ENCODE results near the gene HMCN1.
A peak's percentile ranks its signal among the peaks of the same experiment; 100 is the strongest.
"Not testable (repeated sequence)": the region's sequence is repeated elsewhere in the genome, so short reads cannot be mapped to it uniquely, and the experiment has no call there.

The HMCN1 gene

DNA sequence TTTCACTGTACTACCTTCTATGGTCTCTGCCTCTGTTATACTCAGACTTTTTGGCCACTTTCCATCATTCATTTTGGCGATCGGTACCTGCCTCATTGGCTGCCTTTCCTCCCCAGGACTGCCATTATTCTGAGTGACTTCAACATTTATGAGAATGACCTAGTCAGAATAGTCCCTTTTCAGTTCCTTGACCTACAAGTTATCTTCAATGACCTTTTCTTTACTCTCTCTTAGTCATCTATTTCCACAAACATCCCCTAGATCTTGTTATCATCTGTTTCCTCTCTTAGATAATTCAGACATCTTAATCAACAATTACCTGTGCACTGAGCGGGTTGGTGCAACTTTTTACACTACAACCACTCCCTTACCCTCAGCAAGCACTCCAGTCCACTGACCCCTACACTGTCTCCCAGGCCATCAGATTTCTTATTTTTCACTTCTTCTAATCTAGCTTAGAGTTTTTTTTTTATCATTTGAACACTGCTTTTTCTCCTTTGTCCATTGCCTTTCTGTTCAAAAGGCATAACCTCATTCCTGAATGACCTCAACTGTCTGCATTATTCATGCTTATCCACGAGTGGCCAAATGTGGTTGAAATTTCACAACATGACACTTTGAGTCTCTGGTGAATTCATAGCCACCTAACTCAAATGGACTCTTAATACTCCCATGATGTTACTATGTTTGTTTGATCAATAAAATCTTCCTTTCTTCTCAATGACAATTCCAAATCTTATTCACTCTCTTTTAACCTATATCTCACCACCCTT lies 112.7 kb downstream of the HMCN1 start:
- FAIRE-seq (peak; percentile 83), DNase-seq (ENCODE audit: low spot score) (peak; percentile 50)

- FAIRE-seq, result no peak
- DNase-seq (ENCODE audit: low spot score), result no peak
Measured at GRCh38 chr1:185849014-185849413, 114.8 kb downstream of the HMCN1 start.

DNA sequence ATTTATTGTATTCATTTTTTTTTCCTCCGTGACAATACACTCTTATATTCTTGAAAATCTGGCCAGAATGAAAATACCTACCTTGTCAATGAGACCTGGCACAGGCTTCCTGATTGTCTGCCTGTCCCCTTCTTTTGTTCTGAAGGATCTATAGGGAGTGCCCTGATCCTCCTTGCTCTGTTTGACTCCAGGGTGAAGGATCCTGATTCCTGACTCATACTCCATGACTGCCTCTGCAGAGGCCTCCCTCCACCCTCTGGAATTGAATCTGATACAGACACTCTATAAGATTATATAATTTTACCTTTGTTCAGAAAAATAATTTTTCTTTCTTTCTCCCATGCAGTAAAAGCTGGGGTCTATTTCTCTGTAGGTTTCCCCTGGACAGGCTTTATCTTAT lies 116.2 kb downstream of the HMCN1 start:
- FAIRE-seq, result no peak
- DNase-seq (ENCODE audit: low spot score), result no peak

GRCh38 chr1:185853739-185854138 lies 119.5 kb downstream of the HMCN1 start:
- no peak for DNase-seq (ENCODE audit: low spot score)
- no peak for FAIRE-seq

DNA sequence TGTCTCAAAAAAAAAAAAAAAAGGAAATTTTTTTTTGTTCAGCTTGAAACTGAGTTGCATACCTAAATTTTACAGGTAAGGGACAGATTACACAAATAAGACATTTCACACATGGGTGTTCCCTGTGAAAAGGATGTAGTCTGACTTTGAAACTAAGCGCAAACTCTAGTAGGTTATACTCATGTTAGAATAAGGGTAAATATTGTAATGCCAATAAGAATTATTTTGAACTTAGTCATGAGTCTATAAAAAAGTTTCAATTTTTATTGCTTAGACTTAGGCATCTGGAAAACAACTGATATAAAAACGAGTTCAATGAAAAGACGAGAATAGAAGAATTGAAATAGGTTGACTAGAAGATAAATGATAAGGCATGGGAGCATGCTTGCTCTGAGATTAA lies 122.3 kb downstream of the HMCN1 start:
- DNase-seq (ENCODE audit: low spot score) (no peak), FAIRE-seq (no peak)

- no peak for DNase-seq (ENCODE audit: low spot score)
- FAIRE-seq, result no peak
Measured at GRCh38 chr1:185857442-185857841, 123.3 kb downstream of the HMCN1 start.

GRCh38 chr1:185860311-185860710 lies 126.1 kb downstream of the HMCN1 start:
- FAIRE-seq (no peak), DNase-seq (ENCODE audit: low spot score) (no peak)

- no peak for DNase-seq (ENCODE audit: low spot score)
Measured at GRCh38 chr1:185860859-185861258, 126.7 kb downstream of the HMCN1 start.

DNA sequence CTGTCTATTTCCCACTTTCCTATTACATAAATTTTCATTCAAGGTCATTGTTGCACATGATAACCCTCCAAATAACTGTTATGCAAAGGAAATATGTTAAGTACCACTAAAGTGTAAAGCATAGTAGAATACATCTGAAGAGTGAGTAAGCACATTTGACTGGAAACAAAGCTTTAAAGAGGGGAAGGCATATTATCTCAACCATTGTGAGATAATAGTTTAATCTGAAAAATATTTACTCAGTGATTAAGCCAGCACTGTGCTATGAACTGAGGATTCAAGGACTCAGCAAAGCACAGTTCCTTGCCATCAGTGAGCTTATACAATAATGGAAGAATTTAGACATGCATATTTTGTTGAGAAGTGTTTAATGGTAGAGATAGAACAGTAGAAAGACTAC lies 127.4 kb downstream of the HMCN1 start:
- DNase-seq (ENCODE audit: low spot score), result peak; percentile 46
- FAIRE-seq, result peak; percentile 35

More at GRCh38 chr1:185860859-185861258, 126.7 kb downstream of the HMCN1 start:
- FAIRE-seq, result no peak

- DNase-seq (ENCODE audit: low spot score), result no peak
- FAIRE-seq, result peak; percentile 8
Measured at GRCh38 chr1:185862235-185862634, 128.0 kb downstream of the HMCN1 start.

DNA sequence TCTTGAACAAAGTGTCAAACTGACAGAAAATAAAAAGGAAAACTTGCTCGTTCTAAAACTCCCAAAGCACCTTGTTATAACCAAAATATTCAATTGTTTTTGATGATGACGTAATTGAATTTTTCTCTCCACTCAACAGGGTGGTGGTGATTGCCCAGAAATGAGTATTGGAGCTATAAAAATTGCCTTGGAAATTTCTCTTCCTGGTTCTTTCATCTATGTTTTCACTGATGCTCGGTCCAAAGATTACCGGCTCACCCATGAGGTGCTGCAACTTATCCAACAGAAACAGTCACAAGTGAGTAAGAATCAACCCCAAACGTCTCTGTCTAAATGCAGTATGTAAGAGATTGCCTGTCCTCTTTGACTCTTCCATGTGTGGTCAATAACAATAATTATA lies 130.1 kb downstream of the HMCN1 start:
- FAIRE-seq (no peak), DNase-seq (ENCODE audit: low spot score) (no peak)

DNA sequence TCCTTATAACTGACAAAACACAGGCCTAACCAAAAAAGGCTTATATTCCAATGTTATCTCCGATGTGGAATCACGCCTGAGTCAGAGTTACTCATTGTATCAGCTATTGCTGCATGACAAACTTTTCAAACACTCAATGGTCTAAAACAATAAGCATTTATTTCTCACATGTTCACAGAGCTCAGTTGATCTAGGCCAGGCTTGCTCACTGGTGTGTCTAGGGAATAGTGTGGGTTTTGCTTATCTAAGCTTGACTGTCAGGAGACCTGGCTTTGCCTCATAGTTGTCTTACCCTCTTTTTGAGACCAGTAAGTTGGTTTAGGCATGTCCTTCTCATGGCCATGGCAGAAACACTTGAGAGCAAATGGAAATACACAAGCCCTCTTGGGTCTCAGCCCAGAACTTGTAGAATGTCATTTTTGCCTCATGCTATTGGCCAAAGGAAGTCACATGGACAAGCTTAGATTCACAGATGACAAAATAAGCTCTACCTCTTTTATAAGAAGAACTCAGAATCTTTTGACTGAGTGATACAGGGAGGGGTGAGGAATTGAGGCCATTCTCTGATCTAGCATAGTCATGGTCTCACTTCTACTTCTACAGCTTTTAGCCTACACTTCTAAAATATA lies 130.8 kb downstream of the HMCN1 start:
- peak; percentile 90 for DNase-seq (ENCODE audit: low spot score)
- FAIRE-seq, result peak; percentile 88

DNA sequence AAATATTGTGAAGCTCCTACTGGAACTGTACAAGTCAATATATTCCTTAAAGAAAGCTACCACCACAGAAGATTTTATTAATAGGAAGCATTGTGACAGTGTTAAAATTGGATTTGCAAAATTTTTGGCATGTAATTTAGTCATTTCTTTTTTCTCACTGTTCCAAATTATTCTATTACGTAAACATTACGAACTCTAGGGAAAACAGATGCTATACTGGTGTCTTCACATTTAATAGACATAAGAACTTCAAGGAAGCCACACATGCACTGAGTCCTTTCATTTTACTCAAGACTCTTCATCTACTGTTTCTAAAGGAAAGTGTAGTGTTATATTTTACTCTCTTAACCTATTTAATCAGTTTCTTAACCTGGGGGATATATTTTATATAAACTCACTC lies 135.4 kb downstream of the HMCN1 start:
- FAIRE-seq (no peak), DNase-seq (ENCODE audit: low spot score) (no peak)

- no peak for FAIRE-seq
- DNase-seq (ENCODE audit: low spot score), result no peak
Measured at GRCh38 chr1:185871627-185872150, 137.5 kb downstream of the HMCN1 start.

GRCh38 chr1:185874246-185874645 lies 140.1 kb downstream of the HMCN1 start:
- FAIRE-seq (no peak), DNase-seq (ENCODE audit: low spot score) (no peak)

DNA sequence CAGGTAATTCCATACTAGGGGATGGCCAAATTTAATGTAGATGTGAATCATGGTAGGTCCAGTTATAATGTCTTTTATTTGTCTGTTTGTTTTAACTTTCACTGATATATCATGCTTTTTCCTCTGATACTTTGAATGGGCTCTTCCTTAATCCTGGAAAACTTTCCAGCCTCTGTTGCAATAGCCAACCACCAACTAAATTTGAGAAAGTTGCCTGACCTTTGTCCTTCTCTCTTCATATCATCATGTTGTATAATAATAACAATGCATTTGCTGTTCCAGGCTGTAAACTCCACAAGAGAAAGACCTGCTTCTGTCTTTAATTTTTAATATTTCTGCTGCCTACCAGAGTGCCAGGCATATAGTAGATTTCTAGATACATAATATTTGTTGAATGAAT lies 146.1 kb downstream of the HMCN1 start:
- FAIRE-seq, result no peak
- DNase-seq (ENCODE audit: low spot score), result no peak

- FAIRE-seq, result no peak
Measured at GRCh38 chr1:185880779-185881333, 146.7 kb downstream of the HMCN1 start.

GRCh38 chr1:185886046-185886445 lies 151.9 kb downstream of the HMCN1 start:
- FAIRE-seq (no peak), DNase-seq (ENCODE audit: low spot score) (no peak)

More at GRCh38 chr1:185880779-185881333, 146.7 kb downstream of the HMCN1 start:
- no peak for DNase-seq (ENCODE audit: low spot score)

- FAIRE-seq (no peak), DNase-seq (ENCODE audit: low spot score) (no peak)
Measured at GRCh38 chr1:185886671-185887070, 152.5 kb downstream of the HMCN1 start.

DNA sequence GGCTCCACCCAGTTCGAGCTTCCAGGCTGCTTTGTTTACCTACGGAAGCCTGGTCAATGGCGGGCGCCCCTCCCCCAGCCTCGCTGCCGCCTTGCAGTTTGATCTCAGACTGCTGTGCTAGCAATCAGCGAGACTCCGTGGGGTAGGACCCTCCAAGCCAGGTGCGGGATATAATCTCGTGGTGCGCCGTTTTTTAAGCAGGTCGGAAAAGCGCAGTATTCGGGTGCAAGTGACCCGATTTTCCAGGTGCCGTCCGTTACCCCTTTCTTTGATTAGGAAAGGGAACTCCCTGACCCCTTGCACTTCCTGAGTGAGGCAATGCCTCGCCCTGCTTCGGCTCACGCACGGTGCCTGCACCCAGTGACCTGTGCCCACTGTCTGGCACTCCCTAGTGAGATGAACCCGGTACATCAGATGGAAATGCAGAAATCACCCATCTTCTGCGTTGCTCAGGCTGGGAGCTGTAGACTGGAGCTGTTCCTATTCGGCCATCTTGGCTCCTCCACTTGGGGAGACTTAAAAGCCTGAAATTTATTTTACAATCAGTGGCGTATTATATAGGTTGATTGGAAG lies 158.7 kb downstream of the HMCN1 start:
- not testable (repeated sequence) for DNase-seq (ENCODE audit: low spot score); FAIRE-seq

DNA sequence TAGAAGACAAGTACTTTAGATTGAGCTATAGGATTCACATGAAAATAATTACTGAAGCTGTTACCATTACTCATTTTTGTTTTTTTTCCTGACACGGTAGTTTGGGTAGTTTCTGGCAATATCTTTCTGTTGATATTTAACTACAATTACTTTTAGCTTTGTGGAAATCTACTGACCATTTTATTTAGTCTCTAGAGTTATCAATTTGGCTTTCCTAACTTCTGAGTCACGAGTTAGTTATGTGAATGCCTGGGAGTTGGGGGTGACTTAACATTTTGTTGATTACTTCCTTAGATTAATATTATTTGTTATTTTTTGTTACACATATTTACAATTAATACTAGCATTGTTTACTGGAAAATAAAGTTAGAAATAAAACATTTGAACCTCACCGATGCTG lies 160.6 kb downstream of the HMCN1 start:
- DNase-seq (ENCODE audit: low spot score) (no peak), FAIRE-seq (peak; percentile 74)
